ENCODE results near the gene GPR37L1. TPM values are rescaled to one million over a fixed set of nuclear protein-coding genes. Genes with fewer than 3 reads are reported as not detected.

The GPR37L1 gene
- total RNA-seq, 1 donor from 2014 or later: not detected

DNA sequence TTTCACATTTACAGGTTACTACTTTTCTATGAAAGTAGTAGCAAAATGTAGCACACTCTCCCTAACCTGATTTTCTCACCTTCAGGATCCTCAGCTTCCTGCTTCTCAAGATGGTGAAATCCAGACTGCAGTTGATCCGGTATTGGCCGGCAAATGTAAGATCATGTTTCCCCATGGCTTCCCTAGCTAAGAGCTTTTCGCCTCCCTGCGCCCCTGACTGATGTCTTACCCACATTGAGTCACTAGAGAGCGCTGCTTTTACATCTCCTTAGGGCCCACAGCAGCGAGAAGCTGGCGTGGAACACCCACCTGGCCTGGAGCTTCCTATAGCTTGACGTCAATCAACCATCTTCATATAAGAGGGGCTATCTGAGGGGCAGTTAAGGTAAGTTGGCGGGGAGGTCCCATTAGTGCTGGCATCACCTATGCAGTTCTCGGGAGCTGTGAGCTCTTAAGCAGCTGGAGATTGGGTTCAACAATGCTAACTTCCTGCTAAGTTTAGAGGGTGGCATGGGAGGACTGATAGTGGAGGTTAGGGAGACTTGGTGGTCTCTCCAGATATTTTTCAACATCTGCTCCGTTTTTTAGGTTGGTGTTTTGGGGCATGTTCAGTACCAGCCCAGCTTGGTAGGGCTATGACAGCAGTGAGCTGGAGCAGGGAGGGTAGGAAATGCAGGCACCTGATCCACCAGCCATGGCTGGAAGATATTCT is 32.2 kb downstream of the GPR37L1 start:
- POLR2A ChIA-PET: interaction anchor here (0.7 to 1.1 kb wide), 2 partner anchors 8 to 12 kb away, joined by 3 to 6 read pairs; no protein-coding TSS in a partner anchor
- no peak for DNase-seq
- no peak overlapping the region for H3K4me3 Mint-ChIP-seq
- H3K27ac Mint-ChIP-seq: no peak overlapping the region
- intact Hi-C loops (cut with micrococcal nuclease): loop anchor here (1.0 kb wide), 1 partner anchor 160 kb away; no protein-coding TSS in a partner anchor
- H3K27me3 Mint-ChIP-seq: no peaks in the 10 kb centered on the region
- no peaks in the 10 kb centered on the region for H3K9me3 Mint-ChIP-seq
- peaks cover 37% of the 10 kb centered on the region for H3K4me1 Mint-ChIP-seq
- ATAC-seq (ENCODE audit: low read depth): peak; percentile 73
- CTCF ChIA-PET: interaction anchor here (0.6 to 3.1 kb wide), 22 partner anchors 9 to 194 kb away, joined by 3 to 29 read pairs (median 4); partner anchors contain the start of gene LGR6
- TF ChIP-seq, protein P1, sequence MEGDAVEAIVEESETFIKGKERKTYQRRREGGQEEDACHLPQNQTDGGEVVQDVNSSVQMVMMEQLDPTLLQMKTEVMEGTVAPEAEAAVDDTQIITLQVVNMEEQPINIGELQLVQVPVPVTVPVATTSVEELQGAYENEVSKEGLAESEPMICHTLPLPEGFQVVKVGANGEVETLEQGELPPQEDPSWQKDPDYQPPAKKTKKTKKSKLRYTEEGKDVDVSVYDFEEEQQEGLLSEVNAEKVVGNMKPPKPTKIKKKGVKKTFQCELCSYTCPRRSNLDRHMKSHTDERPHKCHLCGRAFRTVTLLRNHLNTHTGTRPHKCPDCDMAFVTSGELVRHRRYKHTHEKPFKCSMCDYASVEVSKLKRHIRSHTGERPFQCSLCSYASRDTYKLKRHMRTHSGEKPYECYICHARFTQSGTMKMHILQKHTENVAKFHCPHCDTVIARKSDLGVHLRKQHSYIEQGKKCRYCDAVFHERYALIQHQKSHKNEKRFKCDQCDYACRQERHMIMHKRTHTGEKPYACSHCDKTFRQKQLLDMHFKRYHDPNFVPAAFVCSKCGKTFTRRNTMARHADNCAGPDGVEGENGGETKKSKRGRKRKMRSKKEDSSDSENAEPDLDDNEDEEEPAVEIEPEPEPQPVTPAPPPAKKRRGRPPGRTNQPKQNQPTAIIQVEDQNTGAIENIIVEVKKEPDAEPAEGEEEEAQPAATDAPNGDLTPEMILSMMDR (IDR thresholded peaks at IDR 0.05): no peak
- H3K36me3 Mint-ChIP-seq (ENCODE audit: low read depth): peaks cover 57% of the 10 kb centered on the region

DNA sequence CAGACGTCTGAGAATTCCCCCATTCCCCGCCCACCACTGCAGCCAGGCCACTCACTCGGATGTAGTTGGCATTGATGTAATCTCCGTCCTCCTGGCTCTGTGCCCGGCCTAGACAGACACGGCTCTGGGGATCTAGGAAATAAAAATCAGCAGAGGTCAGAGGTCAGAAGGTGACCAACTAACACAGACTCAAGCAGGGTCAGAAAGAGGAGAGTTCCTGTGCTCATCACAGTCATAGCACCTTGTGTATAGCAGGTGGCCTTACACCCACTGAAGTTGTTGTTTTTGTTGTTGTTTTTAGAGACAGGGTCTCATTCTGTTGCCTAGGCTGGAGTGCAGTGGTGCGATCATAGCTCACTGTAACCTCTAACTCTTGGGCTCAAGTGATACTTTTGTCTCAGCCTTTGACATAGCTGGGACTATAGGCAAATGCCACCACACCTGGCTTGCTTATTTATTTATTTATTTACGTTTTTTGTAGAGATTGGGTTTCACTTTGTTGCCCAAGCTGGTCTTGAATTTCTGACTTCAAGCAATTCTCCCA is 32.8 kb downstream of the GPR37L1 start:
- ATAC-seq (ENCODE audit: low read depth) (no peak), DNase-seq (no peak)
- CTCF ChIA-PET: interaction anchor here (0.6 to 3.1 kb wide), 20 partner anchors 8 to 194 kb away, joined by 3 to 29 read pairs (median 4); partner anchors contain the start of gene LGR6
- H3K27ac Mint-ChIP-seq: peak overlapping the region; percentile 46
- intact Hi-C loops (cut with micrococcal nuclease): loop anchor here (1.0 kb wide), 1 partner anchor 160 kb away; no protein-coding TSS in a partner anchor
- POLR2A ChIA-PET: interaction anchor here (0.7 to 1.1 kb wide), 3 partner anchors 7 to 12 kb away, joined by 3 to 6 read pairs (median 3); no protein-coding TSS in a partner anchor
- TF ChIP-seq, protein P1 (IDR thresholded peaks at IDR 0.05): no peak
- no peaks in the 10 kb centered on the region for H3K9me3 Mint-ChIP-seq
- no peaks in the 10 kb centered on the region for H3K27me3 Mint-ChIP-seq
- H3K4me1 Mint-ChIP-seq: peaks cover 44% of the 10 kb centered on the region
- H3K4me3 Mint-ChIP-seq: no peak overlapping the region
- H3K36me3 Mint-ChIP-seq (ENCODE audit: low read depth): peaks cover 54% of the 10 kb centered on the region

DNA sequence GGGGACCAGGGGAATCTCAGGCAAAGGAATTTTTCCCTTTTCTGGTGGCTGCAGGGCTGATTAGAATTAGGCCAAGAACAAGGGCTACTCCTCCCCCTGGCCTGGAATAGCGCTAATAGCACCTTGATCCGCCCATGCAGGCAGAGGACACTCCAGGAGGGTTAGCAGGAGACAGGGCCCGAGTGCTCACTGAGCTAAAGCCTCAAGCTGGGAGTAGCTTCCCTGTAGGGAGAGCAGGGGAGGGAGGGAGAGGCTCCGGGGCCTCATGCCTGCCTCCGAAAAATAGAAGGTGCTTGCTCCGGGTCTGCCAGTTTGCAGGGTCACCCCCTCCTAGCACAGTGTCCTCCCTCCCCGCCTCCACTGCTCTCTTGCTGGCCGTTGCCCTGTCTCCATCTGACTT is 33.9 kb downstream of the GPR37L1 start:
- ChIA-PET CTCF (interaction anchor here (2.9 to 3.1 kb wide), 2 partner anchors 157 to 160 kb away, joined by 12 to 29 read pairs; no protein-coding TSS in a partner anchor), POLR2A (interaction anchor here (1.0 kb wide), 1 partner anchor 10 kb away, joined by 3 read pairs; no protein-coding TSS in a partner anchor)
- Mint-ChIP-seq H3K4me1 (peaks cover 54% of the 10 kb centered on the region), H3K36me3 (ENCODE audit: low read depth) (peaks cover 45% of the 10 kb centered on the region), H3K27ac (no peak overlapping the region), H3K9me3 (no peaks in the 10 kb centered on the region), H3K4me3 (no peak overlapping the region), H3K27me3 (no peaks in the 10 kb centered on the region)
- DNase-seq: no peak
- intact Hi-C loops (cut with micrococcal nuclease): no loop called here
- TF ChIP-seq, protein P1 (IDR thresholded peaks at IDR 0.05): no peak
- ATAC-seq (ENCODE audit: low read depth): no peak

DNA sequence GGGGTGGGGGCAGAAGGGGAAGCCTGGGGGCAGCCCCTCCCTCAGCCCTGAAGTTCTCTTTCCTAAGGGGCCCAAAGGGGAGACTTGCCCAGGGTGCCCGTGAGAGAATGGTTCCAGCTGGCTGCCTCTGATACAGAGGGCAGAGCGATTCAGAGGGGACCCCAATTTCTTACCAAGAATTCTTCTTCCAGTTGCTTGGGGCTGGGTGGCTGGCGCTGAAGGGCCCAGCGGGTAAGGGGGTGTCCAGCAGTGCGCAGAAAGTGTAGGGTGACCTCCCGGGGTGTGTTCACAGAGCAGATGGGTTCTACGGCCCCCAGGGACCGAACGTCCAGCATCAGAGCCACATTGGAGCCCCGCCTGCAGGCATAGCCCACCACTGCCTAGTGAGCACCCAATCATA is 35.2 kb downstream of the GPR37L1 start:
- Mint-ChIP-seq H3K4me3 (no peak overlapping the region), H3K27me3 (no peaks in the 10 kb centered on the region), H3K4me1 (peaks cover 68% of the 10 kb centered on the region), H3K36me3 (ENCODE audit: low read depth) (peaks cover 35% of the 10 kb centered on the region), H3K27ac (no peak overlapping the region), H3K9me3 (no peaks in the 10 kb centered on the region)
- TF ChIP-seq, protein P1 (IDR thresholded peaks at IDR 0.05): no peak
- ATAC-seq (ENCODE audit: low read depth): no peak
- intact Hi-C loops (cut with micrococcal nuclease): no loop called here
- DNase-seq: no peak
- ChIA-PET POLR2A (no interaction called here), CTCF (no interaction called here)

Measured in activated B cell treated with CpG ODN at 0.5 μM for 24 hours (primary cell).